DOHH2 (cell line): ENCODE data around the gene B4GALT5.

Source experiments
- CTCF ChIP-seq: fragments of 200-600 bp; sonication (generic); IDR thresholded peaks from one replicate; pipeline ENCODE4 v1.5.1; 2014; ENCODE audit warnings: antibody characterized with exemption, mild to moderate bottlenecking, low read depth, low read length; ENCODE audit not compliant: poor library complexity, severe bottlenecking
- EZH2phosphoT487 ChIP-seq: fragments of 200-600 bp; sonication (generic); IDR thresholded peaks from 2 replicates; pipeline ENCODE4 v1.6.1; 2017; ENCODE audit warnings: borderline replicate concordance, mild to moderate bottlenecking, antibody characterized with exemption, low read length, moderate library complexity, mixed read lengths

GRCh38 chr20:49659056-49659455 lies 54.6 kb downstream of the B4GALT5 start:
- TF ChIP-seq CTCF (no peak), EZH2phosphoT487 (no peak)
